Skin of body (tissue), 2 donors: ENCODE data around the gene ERC2. TPM values are rescaled to one million over a fixed set of nuclear protein-coding genes. Genes with fewer than 3 reads are reported as not detected.

Source experiments
- DNase-seq: peaks from one replicate; lab custom pipeline; 2025; lab: John Stamatoyannopoulos, UW
- total RNA-seq: library from RNA; depleted of rRNA; stranded (reverse); fragments of >200 nt; gene quantifications from one replicate; pipeline ENCODE4 v1.2.3, GENCODE V29; 2014

Gene ERC2
- total RNA-seq, 1 donor from 2014 or later = 2.5 TPM

DNA sequence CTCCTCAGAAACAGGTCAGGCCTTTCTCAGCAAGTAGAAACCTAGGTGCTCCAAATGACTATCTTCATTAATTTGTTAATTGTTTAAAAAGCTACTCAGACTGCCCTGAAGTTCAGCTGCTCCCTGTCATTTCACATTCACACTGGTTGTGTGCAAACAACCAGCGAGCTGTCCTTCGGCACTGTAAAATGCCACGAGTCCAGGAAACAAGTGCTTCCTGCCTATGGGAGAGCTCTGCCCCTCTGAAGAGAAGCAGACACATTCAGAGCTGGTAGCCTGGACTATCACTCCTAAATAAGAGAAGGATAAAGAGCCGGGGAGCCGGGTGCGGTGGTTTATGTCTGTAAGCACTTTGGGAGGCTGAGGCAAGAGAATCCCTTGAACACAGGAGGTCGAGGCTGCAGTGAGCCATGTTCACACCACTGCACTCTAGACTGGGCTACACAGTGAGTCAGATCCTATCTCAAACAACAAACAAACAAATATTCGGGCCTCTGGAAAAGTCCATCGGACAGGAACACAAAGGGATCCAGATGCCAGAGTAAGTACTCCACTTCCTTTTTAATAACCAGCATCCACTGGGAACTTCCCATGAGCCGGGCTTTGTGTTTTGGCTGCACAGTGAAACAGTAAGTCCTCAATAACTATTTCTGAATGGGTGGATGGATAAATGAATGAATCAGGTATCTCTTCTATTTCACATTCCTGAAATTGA, 866.7 kb downstream of the ERC2 start:
- DNase-seq = peak; percentile 7

DNA sequence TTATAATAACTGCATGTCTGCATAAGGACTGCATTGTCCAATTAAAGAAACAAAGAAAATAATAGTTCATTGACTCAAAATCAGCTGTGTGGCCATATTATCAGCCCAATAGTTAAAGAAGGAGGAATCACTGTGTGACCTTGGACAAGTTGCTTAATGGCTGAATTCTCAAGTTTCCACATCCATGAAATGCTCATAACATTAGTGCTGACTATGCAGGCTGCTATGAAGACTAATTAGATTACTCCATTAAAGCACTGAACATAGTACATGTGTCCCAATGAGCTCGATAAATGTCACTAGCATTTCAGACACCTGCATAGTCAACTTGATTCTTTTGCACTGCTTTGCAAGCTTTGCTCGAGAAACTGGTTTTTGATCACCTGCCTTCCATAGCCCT, 870.0 kb downstream of the ERC2 start:
- no peak for DNase-seq

DNA sequence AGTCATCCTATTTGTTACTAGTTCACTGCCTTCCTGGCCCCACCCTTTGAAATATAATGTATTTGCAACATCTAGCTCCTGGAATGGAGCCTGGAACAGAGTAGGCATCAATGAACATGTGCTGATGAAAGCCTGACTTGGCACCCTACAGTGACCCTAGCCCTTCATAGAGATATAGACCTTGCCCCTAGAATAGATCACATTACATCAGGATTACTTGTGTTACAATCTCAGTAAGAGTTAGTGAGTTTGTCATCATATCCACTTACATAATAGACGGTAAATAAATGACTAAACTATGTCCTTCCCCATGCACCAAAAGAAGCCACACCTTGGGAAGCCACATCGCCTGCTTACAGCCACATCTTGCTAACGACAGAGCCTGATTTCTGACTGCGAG, 870.6 kb downstream of the ERC2 start:
- DNase-seq = no peak

DNA sequence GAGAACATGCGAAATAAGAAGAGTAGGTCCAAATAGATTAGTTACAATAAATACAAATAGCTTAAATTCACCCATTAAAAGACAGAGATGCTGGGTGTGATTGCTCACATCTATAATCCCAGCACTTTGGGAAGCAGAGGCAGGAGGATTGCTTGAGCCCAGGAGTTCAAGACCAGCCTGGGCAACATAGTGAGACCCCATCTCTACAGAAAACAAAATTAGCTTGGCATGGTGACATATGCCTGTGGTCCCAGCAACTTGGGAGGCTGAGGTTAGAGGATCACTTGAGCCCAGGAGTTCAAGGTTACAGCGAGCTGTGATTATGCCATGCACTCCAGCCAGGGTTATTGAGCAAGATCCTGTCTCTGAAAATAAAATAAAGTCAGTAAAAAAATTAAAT, 872.1 kb downstream of the ERC2 start:
- DNase-seq = no peak

DNA sequence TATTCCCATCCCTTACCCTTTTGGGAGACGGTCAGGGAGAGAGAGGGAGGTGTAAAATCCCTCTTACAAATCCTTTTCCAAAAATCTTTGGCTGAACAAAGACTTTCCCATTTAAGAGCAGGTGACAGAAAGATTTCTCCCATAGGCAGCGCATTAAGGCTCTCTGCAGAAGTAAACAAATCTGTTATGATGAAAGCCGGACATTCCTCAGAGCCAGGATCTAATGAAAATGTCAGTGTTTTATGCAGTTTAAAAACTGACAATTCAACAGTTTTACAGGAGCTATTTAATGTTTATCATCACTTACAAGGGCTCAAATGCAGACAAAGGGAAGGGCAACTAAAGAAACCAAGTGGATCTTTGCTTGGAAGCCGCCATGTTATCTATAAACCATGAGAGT, 872.8 kb downstream of the ERC2 start:
- no peak for DNase-seq

DNA sequence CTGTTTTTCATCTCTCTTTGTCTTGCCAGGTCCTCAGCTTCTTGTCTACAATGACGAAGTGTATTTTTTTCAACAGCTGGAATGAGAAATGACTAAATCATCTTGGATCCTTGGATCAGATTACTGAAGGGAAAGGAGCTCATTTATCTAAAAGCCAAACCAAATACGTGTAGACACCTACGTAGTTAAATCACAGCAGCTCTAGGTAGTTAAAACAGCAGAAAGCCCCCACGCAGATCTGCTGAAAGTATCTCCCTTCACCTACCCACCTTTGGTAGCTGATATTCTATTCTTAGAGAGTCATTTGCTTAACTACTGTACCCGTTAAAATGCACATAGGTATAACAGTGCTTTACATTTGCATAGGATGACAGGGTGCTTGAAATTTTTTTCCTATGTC, 875.7 kb downstream of the ERC2 start:
- DNase-seq = no peak

DNA sequence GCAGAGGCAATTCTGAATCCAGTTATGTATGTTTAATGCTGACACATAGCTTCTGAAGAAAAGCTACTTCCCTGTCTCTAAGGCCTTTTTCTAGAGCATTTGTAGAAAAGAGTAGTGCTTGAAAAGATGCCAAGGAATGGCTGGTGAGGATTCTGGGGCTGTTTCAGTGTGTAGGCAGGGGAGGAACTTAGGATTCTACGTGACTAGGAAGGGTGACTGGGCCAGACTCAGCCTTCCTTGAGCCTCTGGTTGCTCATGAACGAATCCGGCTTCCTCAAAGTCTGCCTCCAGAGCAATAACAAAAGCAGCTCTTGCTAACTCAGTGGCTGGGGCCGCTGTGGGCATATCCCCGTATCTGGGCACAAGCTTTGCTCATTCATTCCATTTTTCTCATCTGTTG, 876.4 kb downstream of the ERC2 start:
- DNase-seq = no peak

DNA sequence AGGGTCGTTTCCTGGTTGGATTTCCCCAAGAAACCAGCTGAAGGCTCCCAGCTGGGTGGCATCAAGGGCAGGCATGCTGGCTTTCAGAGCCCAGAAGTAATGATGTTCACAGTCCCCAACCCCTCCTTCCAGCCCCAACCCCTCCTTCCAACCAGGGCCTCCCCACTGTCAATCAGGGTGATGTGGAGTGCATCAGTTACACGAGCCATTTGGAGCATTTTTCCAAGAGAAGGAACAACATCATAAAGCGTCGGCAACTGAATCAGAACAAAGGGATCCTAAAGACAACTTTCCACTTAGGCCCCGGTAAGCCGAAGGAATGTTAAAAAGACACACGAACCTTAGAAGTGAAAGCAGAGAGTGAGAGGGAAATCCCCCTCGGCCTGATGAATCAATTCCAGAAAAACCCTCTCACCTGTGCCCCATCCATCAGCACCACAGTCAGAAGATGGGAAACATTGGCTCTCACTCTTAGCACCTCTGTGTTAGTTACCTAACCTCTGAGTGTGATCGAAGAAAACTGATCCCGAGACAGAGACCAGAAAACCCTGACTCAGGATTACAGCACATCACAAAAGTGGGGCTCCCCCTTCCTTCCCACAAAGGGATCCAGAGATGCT, 880.0 kb downstream of the ERC2 start:
- no peak for DNase-seq

DNA sequence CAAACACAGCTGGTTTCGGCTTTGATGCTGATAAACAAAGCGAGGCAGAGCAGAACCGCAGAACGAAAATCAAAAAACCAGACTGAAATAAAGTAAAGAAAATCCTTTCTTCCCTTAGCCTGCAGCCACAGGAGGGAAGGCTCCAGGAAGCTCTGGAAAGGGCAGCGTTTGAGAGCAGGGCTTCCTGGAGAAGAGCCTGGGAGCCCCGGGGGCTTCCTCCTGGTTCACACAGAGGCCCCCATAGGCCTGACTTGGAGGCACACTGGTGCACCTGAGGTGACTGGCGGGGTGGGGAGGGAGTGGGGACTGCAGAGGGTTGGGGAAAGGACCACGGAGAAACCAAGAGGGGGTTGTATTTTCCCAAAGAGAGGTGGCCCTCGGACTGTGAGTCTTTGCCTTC, 882.4 kb downstream of the ERC2 start:
- DNase-seq = no peak

DNA sequence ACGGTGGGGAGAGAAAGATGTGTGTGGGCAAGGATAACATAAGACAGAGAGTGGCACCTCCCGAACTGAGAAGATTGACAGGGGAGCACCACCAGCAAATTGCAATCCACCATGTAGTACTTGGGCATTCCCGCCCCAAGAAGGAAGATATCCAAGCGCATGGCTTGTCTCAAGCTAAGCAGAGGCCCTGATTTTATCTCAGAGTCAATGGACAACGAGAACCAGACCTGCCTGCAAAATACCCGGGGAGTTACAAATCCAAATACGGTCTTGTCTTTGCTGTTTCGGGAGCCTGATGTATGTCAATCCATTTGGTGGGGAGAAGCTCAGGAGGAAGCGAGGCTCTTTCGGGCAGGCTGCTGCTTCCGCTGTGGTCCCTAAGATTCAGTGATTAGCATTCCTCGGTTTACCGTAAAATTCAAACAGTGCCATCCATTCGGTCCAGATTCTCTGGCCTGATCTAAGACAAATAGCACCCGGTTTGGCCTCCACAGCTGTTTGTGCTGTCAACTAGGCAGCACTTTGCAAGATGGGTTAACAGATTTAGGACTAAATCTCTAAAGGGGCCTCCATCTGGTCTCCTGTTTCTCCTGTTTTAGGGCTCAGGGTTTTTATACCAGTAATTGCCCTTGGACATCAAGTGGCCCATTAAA, 883.4 kb downstream of the ERC2 start:
- DNase-seq = no peak

DNA sequence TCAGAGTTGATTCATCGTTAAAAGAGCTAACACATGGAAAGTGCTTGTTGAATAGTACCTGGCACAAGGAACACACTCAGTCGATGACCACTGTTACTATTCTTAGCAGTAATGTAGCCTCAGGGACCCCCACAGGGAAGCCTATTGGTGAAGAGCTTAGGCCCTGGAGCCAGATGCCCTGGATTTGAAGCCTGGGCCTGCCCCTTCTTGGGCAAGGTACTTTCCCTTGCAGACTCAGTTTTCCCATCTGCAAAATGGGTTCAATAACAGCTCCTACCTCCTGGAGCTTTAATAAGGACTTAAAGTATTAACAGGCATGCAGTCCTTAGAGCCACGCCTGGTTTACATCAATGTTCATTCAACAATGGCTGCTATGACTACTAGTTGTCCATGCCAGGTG, 884.2 kb downstream of the ERC2 start:
- DNase-seq = no peak

DNA sequence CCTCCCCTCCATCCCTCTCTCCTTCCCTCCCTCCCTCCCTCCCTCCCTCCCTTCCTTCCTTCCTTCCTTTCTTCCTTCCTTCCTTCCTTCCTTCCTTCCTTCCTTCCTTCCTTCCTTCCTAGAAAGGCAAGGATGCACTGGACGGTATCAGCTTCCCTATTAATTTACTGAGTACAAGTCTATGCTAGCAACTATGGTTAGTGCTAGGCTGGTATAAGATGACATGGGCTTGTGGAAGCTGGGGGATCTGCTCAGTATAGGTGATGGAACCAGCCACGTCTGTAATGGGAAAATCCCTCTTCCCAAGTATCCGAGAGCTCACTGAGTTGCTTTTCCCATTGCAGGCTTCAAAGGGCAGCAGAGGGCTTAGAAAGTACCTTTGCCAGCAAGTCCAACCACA, 884.8 kb downstream of the ERC2 start:
- DNase-seq = no peak

DNA sequence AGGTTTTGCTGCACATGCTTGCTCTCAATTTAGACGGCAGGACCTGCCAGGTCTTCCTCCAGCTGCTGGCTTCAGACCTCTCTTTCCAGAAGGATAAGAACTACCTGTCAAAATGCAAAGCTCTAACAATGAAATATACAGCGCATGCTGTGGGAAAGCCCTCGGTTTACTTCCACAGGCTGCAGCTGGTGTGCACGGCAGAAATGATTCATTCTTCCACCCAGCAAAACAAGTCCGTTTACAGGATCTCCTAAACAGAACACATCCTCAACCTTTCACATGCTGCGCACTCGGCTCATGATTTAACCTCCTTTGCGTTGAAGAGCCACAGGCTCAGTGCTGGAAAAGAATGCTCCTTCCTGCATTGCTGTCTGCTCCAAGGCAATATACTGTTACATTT, 888.8 kb downstream of the ERC2 start:
- DNase-seq = peak; percentile 21

DNA sequence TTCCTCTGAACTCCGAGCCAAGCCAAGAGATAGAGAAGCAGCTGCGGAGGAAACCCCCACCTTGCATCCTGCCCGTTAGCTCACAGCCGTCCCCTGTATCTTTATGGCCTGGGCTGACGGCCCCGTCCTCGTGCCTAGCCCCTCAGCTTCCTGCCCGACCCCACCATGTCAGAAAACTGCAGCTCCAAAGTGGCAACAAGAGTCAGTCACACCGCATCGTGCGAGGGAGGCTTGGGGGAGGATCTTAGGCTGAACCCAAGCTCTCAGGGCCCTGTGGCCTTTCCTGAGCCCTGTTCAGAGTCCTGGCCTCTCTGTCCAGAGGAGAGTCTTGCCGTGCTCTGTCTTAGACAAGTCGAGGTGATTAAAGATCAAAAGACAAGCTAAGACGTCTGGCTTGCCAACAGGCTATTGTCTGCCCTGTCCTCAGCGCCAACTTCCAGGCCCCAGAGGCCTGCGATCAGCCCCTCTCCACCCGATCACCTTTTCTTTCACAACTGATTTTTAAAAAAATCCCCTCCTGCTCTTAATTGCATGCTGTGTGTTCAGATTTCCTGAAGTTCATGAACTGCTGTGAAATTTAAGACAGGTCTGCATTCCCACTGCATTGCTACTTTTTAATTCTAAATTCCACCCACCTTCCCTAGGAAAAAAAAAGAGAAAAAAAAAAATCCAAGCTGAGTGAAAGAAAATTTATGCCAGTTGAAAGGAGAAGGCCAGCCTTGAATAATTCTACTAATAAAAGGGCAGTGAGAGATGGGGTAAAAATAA, 891.5 kb downstream of the ERC2 start:
- no peak for DNase-seq

DNA sequence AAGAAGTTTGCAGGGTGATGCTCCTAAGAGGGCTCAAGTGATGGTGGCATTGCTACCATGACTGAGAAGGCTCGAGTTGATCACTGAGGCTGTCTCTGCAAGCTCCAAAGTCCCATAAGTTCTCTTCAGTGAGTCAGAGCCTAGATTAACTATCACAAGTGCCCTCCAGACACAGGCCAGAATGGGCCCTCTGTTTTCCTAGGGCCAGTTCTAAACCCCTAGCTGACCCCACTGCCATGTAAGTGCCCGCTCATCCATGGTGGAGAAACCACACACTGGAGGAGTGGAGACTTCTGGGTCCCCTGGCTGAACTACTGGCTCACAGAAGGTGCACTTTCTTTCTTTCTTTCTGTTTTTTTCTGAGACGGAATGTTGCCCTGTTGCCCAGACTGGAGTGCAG, 893.6 kb downstream of the ERC2 start:
- no peak for DNase-seq

DNA sequence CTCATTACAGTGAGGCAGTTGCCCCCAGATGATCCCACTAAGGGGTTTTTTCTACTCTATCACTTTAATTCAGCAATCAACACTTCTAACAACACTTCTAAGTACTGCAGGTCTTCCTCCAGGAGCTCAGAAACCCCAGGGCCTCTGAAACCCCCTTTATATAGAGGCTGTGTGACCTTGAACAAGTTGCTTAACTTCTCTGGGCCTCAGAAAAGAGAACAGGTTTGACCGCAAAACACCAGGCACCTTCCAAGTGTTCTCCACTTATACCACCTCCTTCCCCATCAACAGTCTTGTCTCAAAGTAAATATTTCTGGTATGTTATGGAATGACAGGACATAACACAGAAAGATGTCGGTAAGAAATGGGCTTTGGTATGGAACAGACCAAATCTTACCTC, 895.5 kb downstream of the ERC2 start:
- DNase-seq = no peak

DNA sequence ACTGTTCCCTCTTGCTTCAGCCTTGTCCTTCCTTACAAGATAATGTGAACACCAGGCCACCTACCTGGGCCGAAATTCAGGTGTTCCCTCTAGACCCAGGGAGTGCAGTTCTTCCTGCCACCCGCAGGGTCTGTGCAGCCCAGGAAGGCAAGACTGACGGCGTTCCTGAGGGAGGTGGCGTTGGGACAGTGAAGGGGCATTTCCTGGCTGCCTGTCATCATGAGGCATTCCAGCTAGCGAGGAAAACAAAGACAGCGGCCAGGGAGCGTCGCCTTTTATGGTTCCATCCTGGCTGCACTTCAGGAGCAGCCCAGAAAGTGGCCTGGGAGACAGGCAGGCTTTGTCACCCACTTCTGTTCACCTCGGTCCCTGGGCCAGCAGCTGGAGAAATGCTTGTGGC, 896.4 kb downstream of the ERC2 start:
- DNase-seq = no peak

DNA sequence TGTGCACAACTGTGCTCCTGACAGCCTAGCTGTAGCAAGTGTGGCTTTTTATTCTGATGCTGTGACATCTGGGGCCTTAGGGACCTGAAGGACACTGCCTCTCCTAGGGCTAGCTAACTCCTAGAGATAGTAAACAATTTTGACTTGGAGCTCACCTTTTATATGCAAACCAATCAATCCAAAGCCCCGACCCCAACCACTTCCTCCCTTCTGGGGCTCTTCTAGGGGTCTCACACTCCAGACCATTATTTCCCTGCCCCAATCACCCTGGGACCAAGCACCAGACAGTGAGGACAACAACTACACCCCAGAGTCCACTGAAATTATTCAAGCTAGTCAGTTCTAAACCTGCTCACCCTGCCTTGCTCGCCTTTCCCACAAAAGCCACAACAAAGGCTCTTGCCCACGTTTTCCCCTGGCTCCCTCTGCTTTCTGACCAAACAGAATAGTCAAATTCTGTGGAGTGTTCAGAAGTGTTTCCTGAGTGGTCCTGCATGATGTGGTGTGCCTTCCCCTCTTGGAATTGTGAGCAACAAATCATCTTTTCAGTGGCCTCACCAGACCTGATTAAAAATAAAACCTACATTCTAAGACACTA, 897.0 kb downstream of the ERC2 start:
- DNase-seq = no peak

DNA sequence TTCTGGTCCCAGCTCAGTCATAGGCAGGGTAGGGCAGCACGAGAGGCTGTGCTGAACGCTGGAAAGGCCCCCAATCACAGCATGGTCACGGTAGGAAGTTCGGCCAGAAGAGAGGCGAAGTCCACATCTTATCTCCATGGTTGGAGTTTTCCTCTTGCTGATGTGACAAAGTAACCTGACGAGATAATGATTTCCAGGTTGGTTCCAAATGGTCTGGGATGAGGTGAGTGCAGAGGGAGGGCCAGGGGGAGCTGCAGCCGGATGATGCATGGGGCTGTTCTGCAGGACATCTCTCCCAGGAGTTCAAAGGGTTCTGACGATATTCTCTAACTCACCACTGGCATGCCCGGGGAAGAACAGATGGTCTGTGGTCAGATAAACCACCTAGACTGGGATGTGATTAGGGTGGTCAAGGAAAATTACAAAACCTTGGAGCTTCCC, 898.0 kb downstream of the ERC2 start:
- DNase-seq = no peak

DNA sequence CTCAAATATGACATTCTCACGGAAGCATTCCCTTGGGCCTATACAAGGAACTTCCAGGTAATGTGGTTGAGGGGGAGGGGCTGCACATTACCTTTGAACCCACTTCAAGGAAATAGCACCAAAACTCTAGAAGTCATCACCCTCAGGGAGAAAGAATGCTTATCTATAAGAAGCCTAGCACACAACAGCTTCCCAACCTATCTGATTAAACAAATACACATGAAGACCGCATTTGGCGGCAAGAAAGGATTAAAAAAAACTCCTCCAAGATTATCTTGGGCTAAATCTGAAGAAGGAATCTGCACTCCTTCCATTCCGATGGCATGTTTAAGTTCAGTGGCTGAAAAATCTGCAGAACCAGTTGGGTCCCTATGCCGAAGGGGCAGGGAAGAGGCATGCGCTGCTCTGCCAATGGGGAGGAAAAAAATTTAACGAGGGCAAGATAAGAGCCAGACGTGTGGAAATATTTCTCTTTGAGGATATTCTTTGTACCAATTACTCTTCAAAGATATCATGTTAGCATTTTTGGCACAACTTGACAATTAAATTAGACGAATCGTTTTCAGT, 899.2 kb downstream of the ERC2 start:
- peak; percentile 9 for DNase-seq

DNA sequence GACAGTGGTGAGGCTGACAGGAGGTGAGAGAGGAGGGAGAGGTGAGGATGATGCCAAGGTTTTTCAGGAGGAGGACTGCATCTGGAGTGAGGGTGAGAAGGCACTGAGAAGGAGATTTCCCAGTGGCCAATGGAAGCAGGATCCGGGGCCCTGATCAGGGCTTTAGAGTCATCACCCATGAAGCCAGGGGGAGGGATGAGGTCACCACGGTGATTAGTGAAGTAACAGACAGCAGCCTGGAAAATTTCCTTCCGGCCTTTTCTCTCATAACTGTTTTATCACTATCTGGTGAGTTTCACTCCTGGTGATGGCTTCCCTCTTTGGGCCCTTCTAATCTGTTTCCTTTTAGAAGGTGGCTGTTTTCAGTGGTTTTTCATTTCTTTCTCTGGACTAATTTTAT, 900.7 kb downstream of the ERC2 start:
- no peak for DNase-seq
